Stimulated activated CD4-positive, alpha-beta T cell treated with anti-CD3 and anti-CD28 coated beads, Interleukin-12 subunit alpha, Interleukin-12 subunit beta, amount 100 ng/mL, for 24 hours (primary cell): ENCODE measurements around the gene SKIL.

Experiments
- DNase-seq, 2 experiments: peaks; one replicate each; pipeline ENCODE4 v3.0.0-alpha.2; 2020; ENCODE audit warnings: low read depth in 2 of 2

Gene SKIL

DNA sequence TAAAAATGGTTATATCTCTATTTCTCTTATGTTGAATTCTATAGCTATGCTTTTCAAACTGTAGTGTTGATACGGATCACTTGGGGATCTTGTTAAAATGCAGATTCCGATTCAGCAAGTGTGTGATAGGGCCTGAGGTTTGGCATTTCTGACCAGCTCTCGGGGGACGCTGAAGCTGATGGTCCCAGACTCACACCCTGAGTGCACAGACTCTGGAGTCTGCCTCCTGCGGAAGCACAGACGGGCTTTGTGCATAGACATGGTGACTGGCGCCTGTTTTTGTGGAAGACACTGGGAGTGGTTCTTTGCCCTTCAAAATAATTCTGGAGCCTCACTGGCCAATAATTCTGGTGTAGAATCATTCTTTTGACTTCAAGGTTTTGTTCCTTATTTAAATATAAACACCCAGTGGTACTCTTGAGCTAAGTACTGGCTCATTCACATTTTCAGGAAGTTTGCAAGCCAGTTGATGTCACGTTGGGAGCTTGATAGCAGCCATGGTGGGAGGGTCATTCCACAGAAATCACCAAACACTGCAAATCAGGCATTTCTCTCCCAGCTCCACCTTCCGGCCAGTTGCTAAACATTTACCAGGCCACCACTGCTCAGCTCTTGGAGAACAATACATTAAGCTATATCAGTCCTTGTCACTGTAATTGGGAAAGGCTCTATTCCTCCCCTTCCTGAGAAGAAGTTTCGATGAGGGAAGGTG lies 80.3 kb downstream of the SKIL start:
- DNase-seq: no peak

DNA sequence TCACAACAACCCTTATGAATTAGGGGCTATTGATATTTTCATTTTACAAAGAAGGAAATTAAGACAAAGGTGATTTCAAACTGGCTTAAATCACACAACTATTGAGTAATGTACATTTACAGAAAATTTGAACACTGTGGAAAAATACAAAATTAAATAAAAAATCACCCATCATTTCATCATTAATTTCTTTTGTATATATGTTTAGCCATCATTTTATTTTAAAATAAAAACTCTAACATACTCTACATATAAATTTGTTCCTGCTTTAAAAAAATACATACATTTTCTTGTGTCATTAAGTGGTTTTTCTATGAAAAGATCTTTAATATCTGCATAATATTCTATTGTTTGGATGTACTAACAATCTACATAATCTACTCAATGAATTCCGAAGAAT lies 81.3 kb downstream of the SKIL start:
- DNase-seq: no peak

DNA sequence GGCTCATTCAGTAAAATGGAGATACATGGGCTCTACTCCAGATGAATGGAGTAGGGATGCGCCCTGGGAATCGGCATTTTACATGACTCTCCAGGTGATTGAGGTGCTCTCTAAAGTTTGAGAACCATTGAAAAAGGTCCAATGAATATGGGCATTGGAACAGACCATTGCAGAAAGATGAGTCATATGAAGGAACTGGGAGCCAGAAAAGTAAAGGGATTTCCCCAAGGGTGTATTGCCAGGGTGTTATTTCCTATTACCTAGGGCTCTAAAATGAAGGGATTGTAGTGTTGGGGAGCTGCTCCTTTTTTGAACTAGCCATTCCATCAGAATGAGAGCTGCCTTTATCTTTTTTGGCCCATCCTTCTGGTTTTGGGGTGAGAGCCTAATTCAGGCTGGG lies 82.8 kb downstream of the SKIL start:
- DNase-seq: no peak

DNA sequence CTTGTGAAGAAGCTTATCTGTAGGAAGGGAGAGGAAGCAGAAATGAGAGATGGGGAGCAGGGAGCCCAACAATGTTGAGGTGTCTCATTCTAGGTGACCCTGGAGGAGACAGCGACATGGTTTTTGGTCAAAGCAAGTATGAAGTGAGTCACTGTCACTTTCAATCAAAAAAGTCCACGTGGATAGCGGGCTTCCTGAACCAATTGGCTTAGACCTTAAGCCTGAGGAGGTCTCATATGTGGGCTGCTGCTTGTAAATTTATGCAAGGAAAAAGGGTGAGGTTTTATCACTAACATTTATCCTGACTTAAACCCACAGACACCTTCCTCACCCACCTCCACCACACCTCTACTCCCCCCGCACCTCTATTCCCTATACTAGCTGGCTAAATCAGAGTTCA lies 83.9 kb downstream of the SKIL start:
- DNase-seq: no peak

DNA sequence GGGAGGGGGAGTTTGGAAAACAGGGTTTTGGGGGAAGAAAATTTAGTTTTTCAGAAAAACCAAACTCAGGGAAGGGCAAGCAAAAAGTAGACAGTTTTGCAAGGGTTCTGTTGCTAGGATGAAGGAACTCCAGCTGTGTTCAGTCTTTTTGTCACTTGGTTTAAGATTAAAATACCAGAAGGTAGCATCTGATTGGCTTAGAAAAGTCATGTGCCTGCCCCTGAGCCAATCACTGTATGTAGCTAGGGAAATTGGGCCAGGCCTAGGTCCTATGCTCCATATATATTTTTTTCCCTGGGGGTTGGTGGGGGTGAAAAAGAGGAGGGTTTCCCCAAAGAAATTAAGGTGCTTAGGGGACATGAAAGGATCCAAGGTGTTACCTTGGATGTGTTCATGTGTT lies 85.4 kb downstream of the SKIL start:
- DNase-seq: no peak

DNA sequence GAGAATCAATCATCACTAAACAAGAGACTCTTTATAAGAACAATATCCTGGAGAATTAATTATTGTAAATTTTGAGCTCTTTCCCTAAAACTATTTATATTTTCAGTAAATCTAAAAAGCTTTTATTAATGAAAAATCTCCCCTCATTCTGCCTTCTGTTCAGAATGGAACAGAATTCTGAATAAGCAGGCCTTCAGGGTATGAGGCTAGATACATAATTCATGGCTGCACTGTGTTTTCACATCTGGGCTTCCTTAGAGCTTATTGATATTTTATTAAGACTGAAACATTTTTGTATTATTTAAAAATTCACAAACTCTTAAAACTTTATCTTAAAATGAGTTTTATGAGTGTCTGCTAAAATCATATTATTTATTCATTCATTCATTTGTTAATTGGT lies 85.9 kb downstream of the SKIL start:
- no peak for DNase-seq
